B cell (primary cell): Measurements from ENCODE around the gene SP7. TPM values are rescaled to one million over a fixed set of nuclear protein-coding genes. Genes with fewer than 3 reads are reported as not detected.

Experiments used
- ATAC-seq: fragments of 200-7000 bp; cut with Tn5 transposase; one replicate; pipeline ENCODE4 v1.10.0; 2021; ENCODE audit warnings: low read depth, mild to moderate bottlenecking, moderate number of reproducible peaks, moderate library complexity
- CTCF ChIA-PET: fragments of 350-600 bp; sonication (Branson Sonifier 250); formaldehyde crosslinking; loops from one replicate; lab custom pipeline; 2021; ENCODE audit warnings: antibody characterized with exemption, inconsistent platforms; lab: Charles Lee
- POLR2A ChIA-PET: fragments of 350-600 bp; sonication (Branson Sonifier 250); formaldehyde crosslinking; loops from one replicate; lab custom pipeline; 2021; ENCODE audit warnings: antibody characterized with exemption; lab: Charles Lee
- DNase-seq: peaks from one replicate; pipeline ENCODE4 v3.0.0; 2013
- H2AFZ ChIP-seq: 2 replicates; pipeline ENCODE4 v1.6.1; 2012; ENCODE audit warnings: mild to moderate bottlenecking, low read depth, low read length; ENCODE audit not compliant: insufficient read depth, poor library complexity, severe bottlenecking
- H3K27ac ChIP-seq, 2 donors: 1 replicate in 1 of 2; 2 replicates in 1 of 2; pipeline ENCODE4 v1.5.1; 2012 to 2013; ENCODE audit warnings: low read length in 2 of 2, mild to moderate bottlenecking in 2 of 2, moderate library complexity in 1 of 2
- H3K27me3 ChIP-seq, 4 experiments: fragments of 200-600 bp in 1 of 4; sonication (generic) in 1 of 4; replicated peaks in 1 of 4; 1 replicate in 2 of 4; 2 replicates in 2 of 4; pipeline versions ENCODE4 v1.6.1 to v1.7.0; 2013 to 2016; ENCODE audit warnings: low read length in 3 of 4, mild to moderate bottlenecking in 2 of 4, mixed read lengths in 1 of 4, moderate library complexity in 1 of 4; ENCODE audit not compliant: insufficient read depth in 4 of 4, control insufficient read depth in 3 of 4; ENCODE audit errors: control extremely low read depth in 1 of 4
- H3K36me3 ChIP-seq, 2 experiments: replicated peaks in 1 of 2; 1 replicate in 1 of 2; 2 replicates in 1 of 2; pipeline versions ENCODE4 v1.6.1 to v1.7.1; 2013; ENCODE audit warnings: low read length in 1 of 2; ENCODE audit not compliant: insufficient read depth in 2 of 2, control insufficient read depth in 1 of 2; ENCODE audit errors: control extremely low read depth in 1 of 2, extremely low read depth in 1 of 2
- H3K4me1 ChIP-seq, 2 donors: fragments of 200-600 bp in 1 of 2; sonication (generic) in 1 of 2; 1 replicate in 1 of 2; 2 replicates in 1 of 2; pipeline versions ENCODE4 v1.5.1 to v1.6.1; 2013 to 2017; ENCODE audit warnings: low read length in 2 of 2; ENCODE audit not compliant: control insufficient read depth in 2 of 2, insufficient read depth in 2 of 2
- H3K4me2 ChIP-seq: replicated peaks from 2 replicates; pipeline ENCODE3; 2012; ENCODE audit warnings: mild to moderate bottlenecking, low read depth, low read length; ENCODE audit not compliant: poor library complexity, severe bottlenecking
- H3K4me3 ChIP-seq, 5 experiments: fragments of 200-600 bp in 1 of 5; sonication (generic) in 1 of 5; 1 replicate in 3 of 5; 2 replicates in 2 of 5; pipeline versions ENCODE4 v1.5.1 to v1.7.0; 2011 to 2016; ENCODE audit warnings: low read length in 4 of 5, mild to moderate bottlenecking in 4 of 5, low read depth in 2 of 5, control low read depth in 1 of 5, moderate library complexity in 1 of 5; ENCODE audit not compliant: insufficient read depth in 1 of 5; ENCODE audit errors: control extremely low read depth in 1 of 5, extremely low read depth in 1 of 5
- H3K79me2 ChIP-seq: fragments of 200-600 bp; sonication (generic); one replicate; pipeline ENCODE4 v1.6.0; 2016; ENCODE audit warnings: low read length; ENCODE audit not compliant: control insufficient read depth, insufficient read depth
- H3K9ac ChIP-seq: fragments of 200-600 bp; sonication (generic); 2 replicates; pipeline ENCODE4 v1.6.1; 2017; ENCODE audit warnings: mild to moderate bottlenecking, low read length, moderate library complexity
- H3K9me3 ChIP-seq, 3 donors: one replicate each; pipeline versions ENCODE4 v1.6.1 to v1.7.1; 2013; ENCODE audit warnings: low read length in 2 of 3; ENCODE audit not compliant: control insufficient read depth in 2 of 3, insufficient read depth in 1 of 3; ENCODE audit errors: control extremely low read depth in 1 of 3
- H4K20me1 ChIP-seq: 2 replicates; pipeline ENCODE4 v1.6.0; 2012; ENCODE audit warnings: mild to moderate bottlenecking, low read length; ENCODE audit not compliant: insufficient read depth, control insufficient read depth, poor library complexity, severe bottlenecking
- H3K27ac Mint-ChIP-seq: one replicate; pipeline ENCODE4 v1.8.0; 2021; ENCODE audit warnings: mixed read lengths
- H3K27me3 Mint-ChIP-seq: one replicate; pipeline ENCODE4 v1.8.0; 2021; ENCODE audit warnings: mixed read lengths
- H3K4me1 Mint-ChIP-seq: one replicate; pipeline ENCODE4 v1.8.0; 2021; ENCODE audit warnings: mixed read lengths
- H3K4me3 Mint-ChIP-seq: one replicate; pipeline ENCODE4 v1.8.0; 2021; ENCODE audit warnings: mixed read lengths
- H3K9me3 Mint-ChIP-seq: one replicate; pipeline ENCODE4 v1.8.0; 2022; ENCODE audit warnings: mixed read lengths; ENCODE audit not compliant: insufficient read depth
- CTCF ChIP-seq: fragments of 200-600 bp; IDR thresholded peaks from one replicate; pipeline ENCODE4 v1.8.0; 2022; ENCODE audit warnings: antibody characterized with exemption, mild to moderate bottlenecking
- EZH2 ChIP-seq: IDR thresholded peaks from 2 replicates; pipeline ENCODE4 v1.6.1; 2012; ENCODE audit warnings: borderline replicate concordance, low read depth, mild to moderate bottlenecking, moderate library complexity, low read length; ENCODE audit not compliant: insufficient read depth, poor library complexity, severe bottlenecking
- WGBS: methylation state at CpG from one replicate; pipeline ENCODE4 v1.1.5; 2013; ENCODE audit warnings: missing lambda C conversion rate; ENCODE audit not compliant: insufficient coverage; 5-methylcytosine and 5-hydroxymethylcytosine counted together
- intact Hi-C: fragments of 100-400 bp; cut with micrococcal nuclease; formaldehyde crosslinking; loops from one replicate; pipeline ENCODE4 v1.10.0; 2022
- polyA plus RNA-seq: library from polyadenylated mRNA; depleted of rRNA; stranded (reverse); fragments of >200 nt; gene quantifications from 2 replicates; pipeline ENCODE4 v1.2.3, GENCODE V29; 2012
- total RNA-seq, 2 donors: library from RNA; stranded (reverse); fragments of 120-200 nt in 1 of 2; gene quantifications; 1 replicate in 1 of 2; 2 replicates in 1 of 2; pipeline versions ENCODE4 v1.2.3 to v1.2.4, GENCODE V29; 2013 to 2022

Gene SP7
- total and polyA plus RNA-seq, 2 donors (not counting 1 experiment from before 2014, with no cell fraction given): 0.34 TPM; not detected in 1

GRCh38 chr12:53353257-53353655, 17.1 kb upstream of the SP7 start:
- 100% methylated on average over 2 of the region's 5 CpGs for WGBS
- H3K4me1 ChIP-seq: peaks cover 4 to 5% of the 10 kb centered on the region in 2 donors
- no peak overlapping the region for H3K27ac ChIP-seq
- Mint-ChIP-seq H3K9me3 (no peaks in the 10 kb centered on the region), H3K4me1 (peaks cover 6% of the 10 kb centered on the region), H3K27ac (no peak overlapping the region), H3K4me3 (no peak overlapping the region), H3K27me3 (no peaks in the 10 kb centered on the region)
- no peaks in the 10 kb centered on the region for H4K20me1 ChIP-seq
- no peak for DNase-seq
- peak overlapping the region; percentile 43 for H2AFZ ChIP-seq
- no peaks in the 10 kb centered on the region for H3K36me3 ChIP-seq
- no peaks in the 10 kb centered on the region for H3K27me3 ChIP-seq
- no peak overlapping the region for H3K9ac ChIP-seq
- no peak overlapping the region for H3K4me3 ChIP-seq
- ATAC-seq: no peak
- CTCF ChIA-PET: interaction anchor here (0.7 to 14.3 kb wide), 16 partner anchors 9 to 156 kb away, joined by 3 to 384 read pairs (median 10); partner anchors contain the start of genes AAAS, AMHR2, NPFF and SP1
- POLR2A ChIA-PET: interaction anchor here (0.8 to 2.7 kb wide), 4 partner anchors 16 to 68 kb away, joined by 4 to 12 read pairs (median 8); partner anchors contain the start of gene SP1
- TF ChIP-seq EZH2 (no peak), CTCF (no peak)
- H3K79me2 ChIP-seq: no peaks in the 10 kb centered on the region
- H3K4me2 ChIP-seq: no peak overlapping the region
- intact Hi-C loops: loop anchor here (2.0 kb wide), 1 partner anchor 28 kb away; no protein-coding TSS in a partner anchor
- H3K9me3 ChIP-seq: no peaks in the 10 kb centered on the region
